GM12878 (cell line): Measurements from ENCODE around the gene RHBDD1. TPM values are rescaled to one million over a fixed set of nuclear protein-coding genes. Genes with fewer than 3 reads are reported as not detected.
A peak's percentile ranks its signal among the peaks of the same experiment; 100 is the strongest.

Experiments used
- ATAC-seq: fragments of 200-7000 bp; cut with Tn5 transposase; 3 replicates; pipeline ENCODE4 v1.9.1; 2020; ENCODE audit warnings: mild to moderate bottlenecking, moderate library complexity
- BruUV-seq: library from RNA; stranded (reverse); fragments of 400-500 nt; replicated peaks from 2 replicates; lab custom pipeline; 2021; lab: Mats Ljungman, UMichigan
- CTCF ChIA-PET: fragments of 300-600 bp; sonication (Branson Sonifier 250); formaldehyde crosslinking; extraction: SDS; loops from one replicate; lab custom pipeline; 2021; ENCODE audit warnings: inconsistent platforms; lab: Yijun Ruan, JAX
- POLR2A ChIA-PET: fragments of 350-600 bp; formaldehyde crosslinking; extraction: SDS; loops from one replicate; lab custom pipeline; 2021; ENCODE audit warnings: inconsistent platforms; lab: Charles Lee
- RAD21 ChIA-PET: fragments of 300-600 bp; sonication (Branson Sonifier 250); formaldehyde crosslinking; loops from one replicate; lab custom pipeline; 2023; ENCODE audit warnings: antibody characterized with exemption; ENCODE audit not compliant: unreplicated experiment; lab: Charles Lee
- SMC1A ChIA-PET: fragments of 300-600 bp; sonication (Branson Sonifier 250); formaldehyde crosslinking; loops from one replicate; lab custom pipeline; 2023; ENCODE audit not compliant: unreplicated experiment, uncharacterized antibody; lab: Charles Lee
- DNase-seq: peaks from one replicate; pipeline ENCODE4 v3.0.0-alpha.2; 2011; ENCODE audit warnings: low read depth, low spot score
- FAIRE-seq: peaks from 3 replicates; lab custom pipeline; 2011; peaks lifted over from hg19 to GRCh38; lab: Jason Lieb, UNC
- H2AFZ ChIP-seq: 2 replicates; pipeline ENCODE4 v1.6.0; 2011; ENCODE audit warnings: low read depth, low read length, control low read depth; ENCODE audit not compliant: control insufficient read depth
- H3K27ac ChIP-seq: 2 replicates; pipeline ENCODE4 v1.5.1; 2011; ENCODE audit warnings: control low read depth; ENCODE audit not compliant: control insufficient read depth, insufficient read depth
- H3K27me3 ChIP-seq, 2 experiments: replicated peaks in 1 of 2; 2 replicates each; pipeline versions ENCODE4 v1.6.0 to v1.6.1; 2011; ENCODE audit warnings: low read length in 1 of 2; ENCODE audit not compliant: control insufficient read depth in 2 of 2, insufficient read depth in 2 of 2
- H3K36me3 ChIP-seq, 2 experiments: 2 replicates each; pipeline ENCODE4 v1.5.1; 2011; ENCODE audit warnings: low read length in 1 of 2; ENCODE audit not compliant: control insufficient read depth in 2 of 2, insufficient read depth in 2 of 2
- H3K4me1 ChIP-seq: 2 replicates; pipeline ENCODE4 v1.6.1; 2011; ENCODE audit warnings: mild to moderate bottlenecking, low read length, moderate library complexity, mixed read lengths; ENCODE audit not compliant: control insufficient read depth, insufficient read depth
- H3K4me2 ChIP-seq: 2 replicates; pipeline ENCODE4 v1.6.0; 2011; ENCODE audit warnings: control low read depth; ENCODE audit not compliant: control insufficient read depth, insufficient read depth
- H3K4me3 ChIP-seq: fragments of 200-600 bp; sonication (generic); 2 replicates; pipeline ENCODE4 v1.5.1; 2016
- H3K79me2 ChIP-seq: 2 replicates; pipeline ENCODE4 v1.6.0; 2011; ENCODE audit warnings: low read length; ENCODE audit not compliant: control insufficient read depth, insufficient read depth
- H3K9ac ChIP-seq: 2 replicates; pipeline ENCODE4 v1.8.0; 2011; ENCODE audit warnings: low read length, control low read depth, mixed read lengths; ENCODE audit not compliant: control insufficient read depth, insufficient read depth
- H3K9me3 ChIP-seq: replicated peaks from 3 replicates; pipeline ENCODE4 v1.5.1; 2011; ENCODE audit warnings: mild to moderate bottlenecking, low read length; ENCODE audit not compliant: control insufficient read depth, insufficient read depth
- H4K20me1 ChIP-seq: 2 replicates; pipeline ENCODE4 v1.6.0; 2011; ENCODE audit not compliant: control insufficient read depth, insufficient read depth
- ATF3 ChIP-seq: IDR thresholded peaks from 2 replicates; pipeline ENCODE4 v1.6.1; 2011; ENCODE audit warnings: low read depth, mild to moderate bottlenecking, low read length, moderate library complexity, borderline replicate concordance; ENCODE audit errors: extremely low read depth
- BHLHE40 ChIP-seq, 2 experiments: fragments of 450-650 bp in 1 of 2; IDR thresholded peaks; 2 replicates each; pipeline ENCODE4 v1.6.1; 2011 to 2017; ENCODE audit warnings: low read depth in 2 of 2, borderline replicate concordance in 1 of 2, improper control_type of control experiment in 1 of 2, low read length in 1 of 2, mild to moderate bottlenecking in 1 of 2
- BRCA1 ChIP-seq: IDR thresholded peaks from 2 replicates; pipeline ENCODE4 v1.6.1; 2011; ENCODE audit warnings: low read depth, low read length, improper control_type of control experiment
- CTCF ChIP-seq, 3 experiments: IDR thresholded peaks in 2 of 3; conservative IDR thresholded peaks in 1 of 3; 2 replicates each; pipeline ENCODE4 v1.5.1; 2011; ENCODE audit warnings: low read depth in 3 of 3, low read length in 3 of 3, mild to moderate bottlenecking in 3 of 3, control low read depth in 2 of 3, moderate library complexity in 2 of 3, inconsistent platforms in 1 of 3, mixed read lengths in 1 of 3; ENCODE audit not compliant: control insufficient read depth in 2 of 3, insufficient read depth in 1 of 3; ENCODE audit errors: extremely low read depth in 1 of 3
- EED ChIP-seq: sonication (generic); IDR thresholded peaks from 2 replicates; pipeline ENCODE4 v1.6.1; 2016; ENCODE audit warnings: antibody characterized with exemption, low read depth
- EGR1 ChIP-seq, 2 experiments: IDR thresholded peaks; 1 replicate in 1 of 2; 2 replicates in 1 of 2; pipeline ENCODE4 v1.6.1; 2011 to 2012; ENCODE audit warnings: low read depth in 2 of 2, low read length in 2 of 2, borderline replicate concordance in 1 of 2, mild to moderate bottlenecking in 1 of 2, moderate library complexity in 1 of 2
- NFYA ChIP-seq: IDR thresholded peaks from 2 replicates; pipeline ENCODE4 v1.6.1; 2011; ENCODE audit warnings: low read depth, mild to moderate bottlenecking, low read length, improper control_type of control experiment, borderline replicate concordance
- RUNX3 ChIP-seq: IDR thresholded peaks from 2 replicates; pipeline ENCODE4 v1.6.1; 2012; ENCODE audit warnings: low read length, inconsistent platforms
- SMAD5 ChIP-seq: IDR thresholded peaks from 2 replicates; pipeline ENCODE4 v1.6.1; 2016; ENCODE audit warnings: antibody characterized with exemption, low read depth
- SMC3 ChIP-seq: IDR thresholded peaks from 2 replicates; pipeline ENCODE4 v1.6.1; 2011; ENCODE audit warnings: low read length, improper control_type of control experiment, borderline replicate concordance
- YY1 ChIP-seq: IDR thresholded peaks from 2 replicates; pipeline ENCODE4 v1.6.1; 2011; ENCODE audit warnings: low read depth, mild to moderate bottlenecking, low read length
- ZNF274 ChIP-seq: IDR thresholded peaks from one replicate; pipeline ENCODE4 v1.8.0; 2011; ENCODE audit not compliant: insufficient read length, insufficient read depth
- WGBS: methylation state at CpG from one replicate; pipeline ENCODE4 v1.1.6; 2016; ENCODE audit warnings: low lambda C conversion rate; ENCODE audit not compliant: insufficient replicate concordance, insufficient coverage; ENCODE audit errors: missing lambda C conversion rate; 5-methylcytosine and 5-hydroxymethylcytosine counted together
- in situ Hi-C: fragments of 300-500 bp; cut with MboI; formaldehyde crosslinking; loops from 9 replicates; pipeline ENCODE4 v1.14.3; 2018; ENCODE audit warnings: mixed read lengths
- intact Hi-C: fragments of 100-400 bp; cut with micrococcal nuclease; formaldehyde crosslinking; loops from one replicate; pipeline ENCODE4 v1.14.2; 2022; ENCODE audit not compliant: unreplicated experiment
- polyA plus RNA-seq, 11 experiments: library from polyadenylated mRNA; depleted of rRNA in 4 of 11; unstranded in 6 of 11; stranded (reverse) in 5 of 11; fragments of >200 nt; fragmentation: Nextera tagmentation in 4 of 11; fragmentation: Illumina TruSeq in 1 of 11; extraction: Ambion mirVana in 4 of 11; extraction: Trizol in 1 of 11; gene quantifications; 1 replicate in 1 of 11; 2 replicates in 10 of 11; pipeline versions ENCODE4 v1.2.1 to v1.2.3, GENCODE V29; 2011 to 2016; ENCODE audit warnings: inconsistent platforms in 2 of 11, missing spikeins in 2 of 11, low read depth in 1 of 11
- total RNA-seq, 4 experiments: library from RNA; depleted of rRNA in 3 of 4; stranded (reverse); fragments of >200 nt in 3 of 4; fragmentation: Illumina TruSeq in 1 of 4; extraction: Trizol in 1 of 4; gene quantifications; 2 replicates each; pipeline versions ENCODE4 v1.2.1 to v1.2.3, GENCODE V29; 2013 to 2021
- TF ChIP-seq, protein P1 (sequence below): fragments of 450-650 bp; IDR thresholded peaks from 2 replicates; pipeline ENCODE4 v1.6.1; 2017; ENCODE audit warnings: antibody characterized with exemption, mild to moderate bottlenecking, moderate library complexity
- TF ChIP-seq, protein P2 (sequence below): IDR thresholded peaks from 2 replicates; pipeline ENCODE4 v1.6.1; 2012; ENCODE audit warnings: low read depth, low read length, improper control_type of control experiment

The RHBDD1 gene
- total and polyA plus RNA-seq, 10 of the 15 experiments (the other 5 are each of a cell fraction or from before 2014, with no cell fraction given) = 7.1 to 36.4 (median 14.7) TPM

DNA sequence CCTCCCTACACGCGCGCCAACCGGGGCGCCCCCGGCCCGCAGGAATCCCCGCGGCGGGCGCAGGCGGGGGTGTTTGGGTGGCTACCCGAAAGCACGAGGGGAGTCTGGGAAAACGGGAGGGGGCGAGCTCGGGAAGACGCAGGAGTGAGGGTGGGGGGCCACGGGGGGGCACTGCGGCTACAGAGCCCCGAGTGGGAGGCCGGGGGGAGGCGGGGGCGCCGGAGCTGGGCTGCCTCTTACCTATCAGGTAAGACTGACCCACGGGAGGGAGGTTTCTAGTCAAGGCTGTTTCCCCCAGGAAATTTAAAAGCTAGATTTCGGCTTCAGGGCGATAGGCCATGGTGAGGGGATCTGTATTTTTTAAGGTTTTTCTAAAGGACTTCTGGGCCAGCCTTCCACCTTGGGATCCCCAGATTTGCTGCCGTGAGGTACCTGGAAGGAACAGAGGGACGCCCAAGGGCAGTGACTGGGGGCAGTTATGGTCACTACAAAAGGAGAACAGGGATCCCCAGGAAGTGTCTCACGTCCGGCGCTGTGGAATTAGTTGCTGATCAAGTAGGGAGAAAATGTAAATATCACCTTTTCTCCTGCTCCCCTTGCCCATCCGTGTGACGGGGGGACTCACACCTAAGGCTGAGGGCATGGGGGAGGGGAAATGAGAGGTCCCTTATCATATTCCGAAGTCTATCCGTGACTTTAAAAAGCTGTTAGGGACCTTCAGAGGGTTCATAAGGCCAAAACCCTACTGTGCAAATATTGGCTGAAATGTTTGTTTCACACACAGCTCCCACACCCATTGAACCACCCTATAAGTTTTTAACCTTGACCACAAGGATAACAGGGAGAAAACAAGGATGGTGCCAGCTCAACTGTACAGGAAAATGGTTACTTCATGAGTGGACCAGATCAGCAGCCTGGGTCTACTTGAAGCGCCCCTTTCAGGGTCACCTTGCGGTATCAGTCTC is 35.6 kb upstream of the RHBDD1 start:
- H4K20me1 ChIP-seq = no peaks in the 10 kb centered on the region
- no TSS peak for BruUV-seq
- RAD21 ChIA-PET = interaction anchor here (0.6 to 2.4 kb wide), 7 partner anchors 101 to 911 kb away, joined by 3 to 12 read pairs (median 3); no protein-coding TSS in a partner anchor
- in situ Hi-C loops (loop anchor here (5.0 to 10.0 kb wide), 3 partner anchors 575 to 1133 kb away; no protein-coding TSS in a partner anchor), intact Hi-C loops (loop anchor here (2.0 to 10.0 kb wide), 4 partner anchors 27 to 583 kb away; no protein-coding TSS in a partner anchor)
- SMC1A ChIA-PET = interaction anchor here (0.8 to 1.4 kb wide), 3 partner anchors 353 to 911 kb away, joined by 3 read pairs; no protein-coding TSS in a partner anchor
- peaks cover 8% of the 10 kb centered on the region for H3K4me1 ChIP-seq
- no peak overlapping the region for H3K27ac ChIP-seq
- peak overlapping the region; percentile 99 for H3K4me2 ChIP-seq
- no peaks in the 10 kb centered on the region for H3K79me2 ChIP-seq
- POLR2A ChIA-PET = interaction anchor here (0.7 to 1.0 kb wide), 2 partner anchors 40 to 125 kb away, joined by 3 to 4 read pairs; no protein-coding TSS in a partner anchor
- FAIRE-seq (peak; percentile 18), ATAC-seq (no peak), DNase-seq (no peak)
- peak overlapping the region; percentile 52 for H3K9ac ChIP-seq
- WGBS = 1% methylated on average over 27 of the region's 39 CpGs
- no peaks in the 10 kb centered on the region for H3K9me3 ChIP-seq
- H3K4me3 ChIP-seq = peak overlapping the region; percentile 93
- no peaks in the 10 kb centered on the region for H3K36me3 ChIP-seq
- no peaks in the 10 kb centered on the region for H3K27me3 ChIP-seq
- CTCF ChIA-PET = interaction anchor here (0.5 to 6.3 kb wide), 21 partner anchors 9 to 1657 kb away, joined by 3 to 80 read pairs (median 3); no protein-coding TSS in a partner anchor
- H2AFZ ChIP-seq = peak overlapping the region; percentile 83
- TF ChIP-seq ATF3 (no peak), EED (no peak), EGR1 (IDR thresholded peaks at IDR 0.05; ENCODE audit: borderline replicate concordance in 1 of 2, low read depth in 2 of 2, low read length in 2 of 2) (0 out of 3 replicates have a peak, but pooled peaks of 1 of the 2 experiments have one; percentile 59), BRCA1 (no peak), NFYA (no peak), SMC3 (0 out of 2 replicates have a peak, but pooled peaks have one; percentile 5), CTCF (IDR thresholded peaks at IDR 0.05 in 2 of 3, conservative IDR thresholded peaks at IDR 0.05 in 1 of 3; ENCODE audit: control insufficient read depth in 2 of 3, extremely low read depth in 1 of 3, insufficient read depth in 1 of 3, low read depth in 3 of 3, low read length in 3 of 3) (peak in 1 of 3 experiments; percentile 27; a peak in 1 of 6 replicates), RUNX3 (0 out of 2 replicates have a peak, but pooled peaks have one; percentile 16), BHLHE40 (IDR thresholded peaks at IDR 0.05; ENCODE audit: borderline replicate concordance in 1 of 2, low read depth in 2 of 2, low read length in 1 of 2) (peak in 1 of 2 experiments; percentile 13; a peak in 1 of 4 replicates), YY1 (no peak), ZNF274 (no peak), SMAD5 (no peak)
- TF ChIP-seq, protein P1, sequence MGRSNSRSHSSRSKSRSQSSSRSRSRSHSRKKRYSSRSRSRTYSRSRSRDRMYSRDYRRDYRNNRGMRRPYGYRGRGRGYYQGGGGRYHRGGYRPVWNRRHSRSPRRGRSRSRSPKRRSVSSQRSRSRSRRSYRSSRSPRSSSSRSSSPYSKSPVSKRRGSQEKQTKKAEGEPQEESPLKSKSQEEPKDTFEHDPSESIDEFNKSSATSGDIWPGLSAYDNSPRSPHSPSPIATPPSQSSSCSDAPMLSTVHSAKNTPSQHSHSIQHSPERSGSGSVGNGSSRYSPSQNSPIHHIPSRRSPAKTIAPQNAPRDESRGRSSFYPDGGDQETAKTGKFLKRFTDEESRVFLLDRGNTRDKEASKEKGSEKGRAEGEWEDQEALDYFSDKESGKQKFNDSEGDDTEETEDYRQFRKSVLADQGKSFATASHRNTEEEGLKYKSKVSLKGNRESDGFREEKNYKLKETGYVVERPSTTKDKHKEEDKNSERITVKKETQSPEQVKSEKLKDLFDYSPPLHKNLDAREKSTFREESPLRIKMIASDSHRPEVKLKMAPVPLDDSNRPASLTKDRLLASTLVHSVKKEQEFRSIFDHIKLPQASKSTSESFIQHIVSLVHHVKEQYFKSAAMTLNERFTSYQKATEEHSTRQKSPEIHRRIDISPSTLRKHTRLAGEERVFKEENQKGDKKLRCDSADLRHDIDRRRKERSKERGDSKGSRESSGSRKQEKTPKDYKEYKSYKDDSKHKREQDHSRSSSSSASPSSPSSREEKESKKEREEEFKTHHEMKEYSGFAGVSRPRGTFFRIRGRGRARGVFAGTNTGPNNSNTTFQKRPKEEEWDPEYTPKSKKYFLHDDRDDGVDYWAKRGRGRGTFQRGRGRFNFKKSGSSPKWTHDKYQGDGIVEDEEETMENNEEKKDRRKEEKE = no peak
- TF ChIP-seq, protein P2, sequence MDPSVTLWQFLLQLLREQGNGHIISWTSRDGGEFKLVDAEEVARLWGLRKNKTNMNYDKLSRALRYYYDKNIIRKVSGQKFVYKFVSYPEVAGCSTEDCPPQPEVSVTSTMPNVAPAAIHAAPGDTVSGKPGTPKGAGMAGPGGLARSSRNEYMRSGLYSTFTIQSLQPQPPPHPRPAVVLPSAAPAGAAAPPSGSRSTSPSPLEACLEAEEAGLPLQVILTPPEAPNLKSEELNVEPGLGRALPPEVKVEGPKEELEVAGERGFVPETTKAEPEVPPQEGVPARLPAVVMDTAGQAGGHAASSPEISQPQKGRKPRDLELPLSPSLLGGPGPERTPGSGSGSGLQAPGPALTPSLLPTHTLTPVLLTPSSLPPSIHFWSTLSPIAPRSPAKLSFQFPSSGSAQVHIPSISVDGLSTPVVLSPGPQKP = no peak
